Heart left ventricle (tissue), 13 donors: Measurements from ENCODE around the gene GNG7.

Experiments used
- CTCF ChIP-seq, 12 donors: fragments of 200-600 bp; sonication (generic) in 4 of 12; IDR thresholded peaks; one replicate each; pipeline versions ENCODE4 v1.5.0 to v1.8.0; 2018 to 2022; ENCODE audit warnings: antibody characterized with exemption in 12 of 12, mild to moderate bottlenecking in 5 of 12
- POLR2A ChIP-seq, 2 donors: fragments of 450-650 bp; IDR thresholded peaks; one replicate each; pipeline ENCODE4 v1.6.1; 2017; ENCODE audit warnings: antibody characterized with exemption in 2 of 2, mild to moderate bottlenecking in 2 of 2, moderate library complexity in 2 of 2
- donor health status: ischemic (EF 13 %, LVEDD 7.1; RV severe dilation, severe dysfunction).
- donor health status: DM: no; HTN: yes; CAD: no.
- donor health status: DM: no; HTN: no; CAD: no.
- donor health status: ischemic (EF 25% LVEDD 6.9; RV normal size, moderate dysfunction).
- donor health status: ischemic (EF 25% LVEDD 5.7; RV mildly dilated, moderate dysfunction).
- donor health status: ischemic (EF 35%, LVEDD 5.7; RV mildly dilated, moderate dysfunction).
- donor health status: nonischemic (EF 11% LVEDD 7.7; RV severe dilation, severe dysfunction).
- donor health status: DM: yes; HTN: yes; CAD: no.
- donor health status: PGD.
- donor health status: ischemic (EF 29% LVEDD 5.4; RV normal size, mild dysfunction).
- donor health status: nonischemic (EF 23%, LVEDD 6.1; RV moderate dilation, normal function).

- TF ChIP-seq CTCF (IDR thresholded peaks at IDR 0.05) (no peak), POLR2A (IDR thresholded peaks at IDR 0.05) (no peak)
Measured at GRCh38 chr19:2527686-2528085, 174.8 kb downstream of the GNG7 start.
